HepG2 (cell line): ENCODE data around the gene KRCC1. TPM values are rescaled to one million over a fixed set of nuclear protein-coding genes. Genes with fewer than 3 reads are reported as not detected.

Experiments used
- ATF7-NPFF ChIP-seq: sonication (generic); formaldehyde crosslinking; IDR thresholded peaks from 2 replicates; pipeline ENCODE4 v1.8.1; 2023; ENCODE audit warnings: mild to moderate bottlenecking, low read depth, missing genetic modification reagents, moderate library complexity
- BHLHE40 ChIP-seq: IDR thresholded peaks from 2 replicates; pipeline ENCODE4 v1.6.1; 2011; ENCODE audit warnings: low read length, improper control_type of control experiment
- DNMT3B ChIP-seq: conservative IDR thresholded peaks from 2 replicates; pipeline ENCODE4 v1.6.1; 2016; ENCODE audit warnings: missing biosample characterization, control low read depth
- MED1 ChIP-seq: sonication (generic); formaldehyde crosslinking; IDR thresholded peaks from 2 replicates; pipeline ENCODE4 v1.4.0; 2020; ENCODE audit warnings: missing genetic modification reagents
- MEF2D ChIP-seq: sonication (generic); formaldehyde crosslinking; IDR thresholded peaks from 2 replicates; pipeline ENCODE4 v1.5.1; 2020; ENCODE audit warnings: mild to moderate bottlenecking, missing genetic modification reagents
- MTA1 ChIP-seq: sonication (generic); formaldehyde crosslinking; IDR thresholded peaks from 2 replicates; pipeline ENCODE4 v1.4.0; 2020; ENCODE audit warnings: missing genetic modification reagents, mild to moderate bottlenecking, borderline replicate concordance
- NFKBIZ ChIP-seq: IDR thresholded peaks from 2 replicates; pipeline ENCODE4 v1.6.1; 2018; ENCODE audit warnings: missing genetic modification reagents, missing compliant biosample characterization
- PHF5A ChIP-seq: IDR thresholded peaks from one replicate; pipeline ENCODE4 v1.6.1; 2018; ENCODE audit warnings: low read depth, missing genetic modification reagents; ENCODE audit not compliant: unreplicated experiment
- TBX2 ChIP-seq: sonication (generic); formaldehyde crosslinking; IDR thresholded peaks from 2 replicates; pipeline ENCODE4 v1.5.0; 2020; ENCODE audit warnings: missing genetic modification reagents, mild to moderate bottlenecking, borderline replicate concordance
- ZBTB7A ChIP-seq: sonication (generic); formaldehyde crosslinking; IDR thresholded peaks from 2 replicates; pipeline ENCODE4 v1.8.0; 2022; ENCODE audit warnings: mild to moderate bottlenecking, missing genetic modification reagents
- ZNF543 ChIP-seq: sonication (generic); formaldehyde crosslinking; IDR thresholded peaks from 2 replicates; pipeline ENCODE4 v1.4.0; 2020; ENCODE audit warnings: mild to moderate bottlenecking, missing genetic modification reagents
- ZNF781 ChIP-seq: sonication (generic); formaldehyde crosslinking; IDR thresholded peaks from 2 replicates; pipeline ENCODE4 v1.5.1; 2020; ENCODE audit warnings: borderline replicate concordance, mild to moderate bottlenecking, missing genetic modification reagents; ENCODE audit errors: not compliant biosample characterization
- polyA plus RNA-seq, 8 experiments: library from polyadenylated mRNA; depleted of rRNA in 3 of 8; stranded (reverse) in 7 of 8; unstranded in 1 of 8; fragments of >200 nt; fragmentation: Illumina TruSeq in 4 of 8; extraction: Trizol in 4 of 8; gene quantifications; 2 replicates each; pipeline versions ENCODE4 v1.2.1 to v1.2.3, GENCODE V29; 2011 to 2016; ENCODE audit warnings: low read depth in 4 of 8, missing spikeins in 1 of 8, mixed read lengths in 1 of 8; ENCODE audit not compliant: insufficient read depth in 1 of 8
- total RNA-seq, 5 experiments: library from RNA; depleted of rRNA; stranded (reverse); fragments of >200 nt; fragmentation: Illumina TruSeq; extraction: Trizol; gene quantifications; 2 replicates each; pipeline ENCODE4 v1.2.3, GENCODE V29; 2016; ENCODE audit warnings: low read depth in 1 of 5
- TF ChIP-seq, protein P1 (sequence below): sonication (generic); formaldehyde crosslinking; IDR thresholded peaks from 2 replicates; pipeline ENCODE4 v1.4.0; 2020; ENCODE audit warnings: low read depth, mild to moderate bottlenecking, missing genetic modification reagents
- TF ChIP-seq, protein P2 (sequence below): sonication (generic); formaldehyde crosslinking; IDR thresholded peaks from 2 replicates; pipeline ENCODE4 v1.4.0; 2020; ENCODE audit warnings: missing genetic modification reagents
- TF ChIP-seq, protein P3 (sequence below): sonication (generic); formaldehyde crosslinking; IDR thresholded peaks from 2 replicates; pipeline ENCODE4 v1.8.0; 2022; ENCODE audit warnings: missing genetic modification reagents, mild to moderate bottlenecking, moderate library complexity, borderline replicate concordance
- TF ChIP-seq, protein P4 (sequence below): sonication (generic); formaldehyde crosslinking; IDR thresholded peaks from 2 replicates; pipeline ENCODE4 v1.4.0; 2020; ENCODE audit warnings: mild to moderate bottlenecking, missing genetic modification reagents

The KRCC1 gene
- total and polyA plus RNA-seq, 2 of the 13 experiments (the other 11 are each of a cell fraction or from before 2014, with no cell fraction given), result 6.5 to 7.7 TPM

DNA sequence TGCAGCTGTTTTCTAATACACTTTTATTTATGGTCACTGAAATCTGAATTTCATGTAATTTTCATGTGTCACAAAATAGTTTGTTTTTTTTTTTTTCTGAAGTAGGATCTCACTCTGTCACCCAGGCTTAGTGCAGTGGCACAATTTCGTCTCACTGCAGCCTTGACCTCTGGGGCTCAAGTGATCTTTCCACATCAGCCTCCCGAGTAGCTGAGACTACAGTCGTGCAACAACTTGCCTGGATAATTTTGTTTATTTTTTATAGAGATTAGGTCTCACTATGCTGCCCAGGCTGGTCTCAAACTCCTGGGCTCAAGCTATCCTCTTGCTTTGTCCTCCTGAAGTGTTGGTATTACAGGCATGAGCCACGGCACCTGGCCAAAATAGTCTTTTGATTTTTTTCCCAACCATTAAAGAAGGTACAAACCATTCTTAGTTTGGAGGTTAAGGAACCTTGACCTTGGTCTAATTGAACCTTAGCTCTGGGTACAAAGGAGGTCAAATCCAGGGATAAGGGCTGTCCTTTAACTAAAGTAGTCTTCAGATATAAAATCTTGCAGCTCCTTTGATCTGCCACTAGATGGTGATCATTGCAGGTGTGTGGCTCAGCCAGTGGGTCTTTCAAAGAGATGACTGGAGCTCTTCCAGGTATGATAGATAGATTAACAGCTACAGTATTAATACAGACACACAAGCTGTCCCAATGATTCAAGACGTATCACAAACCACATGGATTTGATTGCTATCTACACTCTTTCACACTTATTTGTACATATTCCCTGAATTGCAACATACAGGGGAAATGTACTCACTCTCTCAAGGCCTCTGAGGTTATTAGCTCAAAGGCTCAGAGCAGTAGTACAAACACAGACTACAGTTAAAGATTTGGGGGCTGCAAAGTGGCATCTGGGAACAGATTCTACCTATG is 4.7 kb upstream of the KRCC1 start (continued):
- TF ChIP-seq TBX2 (CRISPR knock-in tag), result peak; percentile 84
- TF ChIP-seq DNMT3B (CRISPR knock-in tag), result no peak
- TF ChIP-seq, protein P1, sequence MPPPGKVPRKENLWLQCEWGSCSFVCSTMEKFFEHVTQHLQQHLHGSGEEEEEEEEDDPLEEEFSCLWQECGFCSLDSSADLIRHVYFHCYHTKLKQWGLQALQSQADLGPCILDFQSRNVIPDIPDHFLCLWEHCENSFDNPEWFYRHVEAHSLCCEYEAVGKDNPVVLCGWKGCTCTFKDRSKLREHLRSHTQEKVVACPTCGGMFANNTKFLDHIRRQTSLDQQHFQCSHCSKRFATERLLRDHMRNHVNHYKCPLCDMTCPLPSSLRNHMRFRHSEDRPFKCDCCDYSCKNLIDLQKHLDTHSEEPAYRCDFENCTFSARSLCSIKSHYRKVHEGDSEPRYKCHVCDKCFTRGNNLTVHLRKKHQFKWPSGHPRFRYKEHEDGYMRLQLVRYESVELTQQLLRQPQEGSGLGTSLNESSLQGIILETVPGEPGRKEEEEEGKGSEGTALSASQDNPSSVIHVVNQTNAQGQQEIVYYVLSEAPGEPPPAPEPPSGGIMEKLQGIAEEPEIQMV (CRISPR knock-in tag), result no peak
- no peak for TF ChIP-seq ZBTB7A (CRISPR knock-in tag)
- TF ChIP-seq, protein P2, sequence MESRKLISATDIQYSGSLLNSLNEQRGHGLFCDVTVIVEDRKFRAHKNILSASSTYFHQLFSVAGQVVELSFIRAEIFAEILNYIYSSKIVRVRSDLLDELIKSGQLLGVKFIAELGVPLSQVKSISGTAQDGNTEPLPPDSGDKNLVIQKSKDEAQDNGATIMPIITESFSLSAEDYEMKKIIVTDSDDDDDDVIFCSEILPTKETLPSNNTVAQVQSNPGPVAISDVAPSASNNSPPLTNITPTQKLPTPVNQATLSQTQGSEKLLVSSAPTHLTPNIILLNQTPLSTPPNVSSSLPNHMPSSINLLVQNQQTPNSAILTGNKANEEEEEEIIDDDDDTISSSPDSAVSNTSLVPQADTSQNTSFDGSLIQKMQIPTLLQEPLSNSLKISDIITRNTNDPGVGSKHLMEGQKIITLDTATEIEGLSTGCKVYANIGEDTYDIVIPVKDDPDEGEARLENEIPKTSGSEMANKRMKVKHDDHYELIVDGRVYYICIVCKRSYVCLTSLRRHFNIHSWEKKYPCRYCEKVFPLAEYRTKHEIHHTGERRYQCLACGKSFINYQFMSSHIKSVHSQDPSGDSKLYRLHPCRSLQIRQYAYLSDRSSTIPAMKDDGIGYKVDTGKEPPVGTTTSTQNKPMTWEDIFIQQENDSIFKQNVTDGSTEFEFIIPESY (CRISPR knock-in tag), result no peak
- TF ChIP-seq, protein P3, sequence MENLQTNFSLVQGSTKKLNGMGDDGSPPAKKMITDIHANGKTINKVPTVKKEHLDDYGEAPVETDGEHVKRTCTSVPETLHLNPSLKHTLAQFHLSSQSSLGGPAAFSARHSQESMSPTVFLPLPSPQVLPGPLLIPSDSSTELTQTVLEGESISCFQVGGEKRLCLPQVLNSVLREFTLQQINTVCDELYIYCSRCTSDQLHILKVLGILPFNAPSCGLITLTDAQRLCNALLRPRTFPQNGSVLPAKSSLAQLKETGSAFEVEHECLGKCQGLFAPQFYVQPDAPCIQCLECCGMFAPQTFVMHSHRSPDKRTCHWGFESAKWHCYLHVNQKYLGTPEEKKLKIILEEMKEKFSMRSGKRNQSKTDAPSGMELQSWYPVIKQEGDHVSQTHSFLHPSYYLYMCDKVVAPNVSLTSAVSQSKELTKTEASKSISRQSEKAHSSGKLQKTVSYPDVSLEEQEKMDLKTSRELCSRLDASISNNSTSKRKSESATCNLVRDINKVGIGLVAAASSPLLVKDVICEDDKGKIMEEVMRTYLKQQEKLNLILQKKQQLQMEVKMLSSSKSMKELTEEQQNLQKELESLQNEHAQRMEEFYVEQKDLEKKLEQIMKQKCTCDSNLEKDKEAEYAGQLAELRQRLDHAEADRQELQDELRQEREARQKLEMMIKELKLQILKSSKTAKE, result no peak
- no peak for TF ChIP-seq ATF7-NPFF
- no peak for TF ChIP-seq ZNF781 (CRISPR knock-in tag)
- peak; percentile 64 for TF ChIP-seq MED1 (CRISPR knock-in tag)
- TF ChIP-seq MEF2D, result no peak
- 0 out of 2 replicates have a peak, but pooled peaks have one; percentile 19 for TF ChIP-seq NFKBIZ (CRISPR knock-in tag)
- no peak for TF ChIP-seq BHLHE40
- no peak for TF ChIP-seq PHF5A (CRISPR knock-in tag)
- no peak for TF ChIP-seq ZNF543
- no peak for TF ChIP-seq MTA1
- TF ChIP-seq, protein P4, sequence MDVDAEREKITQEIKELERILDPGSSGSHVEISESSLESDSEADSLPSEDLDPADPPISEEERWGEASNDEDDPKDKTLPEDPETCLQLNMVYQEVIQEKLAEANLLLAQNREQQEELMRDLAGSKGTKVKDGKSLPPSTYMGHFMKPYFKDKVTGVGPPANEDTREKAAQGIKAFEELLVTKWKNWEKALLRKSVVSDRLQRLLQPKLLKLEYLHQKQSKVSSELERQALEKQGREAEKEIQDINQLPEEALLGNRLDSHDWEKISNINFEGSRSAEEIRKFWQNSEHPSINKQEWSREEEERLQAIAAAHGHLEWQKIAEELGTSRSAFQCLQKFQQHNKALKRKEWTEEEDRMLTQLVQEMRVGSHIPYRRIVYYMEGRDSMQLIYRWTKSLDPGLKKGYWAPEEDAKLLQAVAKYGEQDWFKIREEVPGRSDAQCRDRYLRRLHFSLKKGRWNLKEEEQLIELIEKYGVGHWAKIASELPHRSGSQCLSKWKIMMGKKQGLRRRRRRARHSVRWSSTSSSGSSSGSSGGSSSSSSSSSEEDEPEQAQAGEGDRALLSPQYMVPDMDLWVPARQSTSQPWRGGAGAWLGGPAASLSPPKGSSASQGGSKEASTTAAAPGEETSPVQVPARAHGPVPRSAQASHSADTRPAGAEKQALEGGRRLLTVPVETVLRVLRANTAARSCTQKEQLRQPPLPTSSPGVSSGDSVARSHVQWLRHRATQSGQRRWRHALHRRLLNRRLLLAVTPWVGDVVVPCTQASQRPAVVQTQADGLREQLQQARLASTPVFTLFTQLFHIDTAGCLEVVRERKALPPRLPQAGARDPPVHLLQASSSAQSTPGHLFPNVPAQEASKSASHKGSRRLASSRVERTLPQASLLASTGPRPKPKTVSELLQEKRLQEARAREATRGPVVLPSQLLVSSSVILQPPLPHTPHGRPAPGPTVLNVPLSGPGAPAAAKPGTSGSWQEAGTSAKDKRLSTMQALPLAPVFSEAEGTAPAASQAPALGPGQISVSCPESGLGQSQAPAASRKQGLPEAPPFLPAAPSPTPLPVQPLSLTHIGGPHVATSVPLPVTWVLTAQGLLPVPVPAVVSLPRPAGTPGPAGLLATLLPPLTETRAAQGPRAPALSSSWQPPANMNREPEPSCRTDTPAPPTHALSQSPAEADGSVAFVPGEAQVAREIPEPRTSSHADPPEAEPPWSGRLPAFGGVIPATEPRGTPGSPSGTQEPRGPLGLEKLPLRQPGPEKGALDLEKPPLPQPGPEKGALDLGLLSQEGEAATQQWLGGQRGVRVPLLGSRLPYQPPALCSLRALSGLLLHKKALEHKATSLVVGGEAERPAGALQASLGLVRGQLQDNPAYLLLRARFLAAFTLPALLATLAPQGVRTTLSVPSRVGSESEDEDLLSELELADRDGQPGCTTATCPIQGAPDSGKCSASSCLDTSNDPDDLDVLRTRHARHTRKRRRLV (CRISPR knock-in tag), result peak; percentile 35; the same call in 1 of the 2 replicates
